ENCODE data around the gene ATOSA.

The ATOSA gene

GRCh38 chr15:52679232-52680040 lies at the start of gene ATOSA:
Gene ATOSA (minus strand): TSS chr15:52679388. CDS start chr15:52678021, 1,367 bp downstream.
- peak within 1 kb of the TSS; percentile 96 for H3K27ac ChIP-seq
- ChIA-PET CTCF (interaction anchor here (0.6 to 0.8 kb wide), 4 partner anchors 423 to 1384 kb away, joined by 3 to 6 read pairs (median 3); no protein-coding TSS in a partner anchor), POLR2A (ENCODE audit: low non-redundant PET) (interaction anchor here (0.6 to 0.7 kb wide), 2 partner anchors 26 to 292 kb away, joined by 3 to 7 read pairs; no protein-coding TSS in a partner anchor)
- DNase-seq (ENCODE audit: low spot score): peak; percentile 91
- no peak; the same call in 1 of the 2 replicates for TF ChIP-seq CTCF (conservative IDR thresholded peaks at IDR 0.05; ENCODE audit: low read depth)

GRCh38 chr15:52728899-52729298 lies 49.7 kb upstream of the ATOSA start:
- H3K27ac ChIP-seq: no peak overlapping the region
- DNase-seq (ENCODE audit: low spot score): peak; percentile 70
- CTCF ChIA-PET: no interaction called here
- POLR2A ChIA-PET (ENCODE audit: low non-redundant PET): no interaction called here
- no peak for TF ChIP-seq CTCF (conservative IDR thresholded peaks at IDR 0.05; ENCODE audit: low read depth)

- CTCF ChIA-PET: interaction anchor here (0.6 kb wide), 1 partner anchor 443 kb away, joined by 6 read pairs; no protein-coding TSS in a partner anchor
- no peak for TF ChIP-seq CTCF (conservative IDR thresholded peaks at IDR 0.05; ENCODE audit: low read depth)
- POLR2A ChIA-PET (ENCODE audit: low non-redundant PET): no interaction called here
- no peak for DNase-seq (ENCODE audit: low spot score)
- H3K27ac ChIP-seq: no peak overlapping the region
Observed at GRCh38 chr15:52727815-52728214, 48.6 kb upstream of the ATOSA start.

- TF ChIP-seq CTCF (conservative IDR thresholded peaks at IDR 0.05; ENCODE audit: low read depth): no peak
- ChIA-PET CTCF (no interaction called here), POLR2A (ENCODE audit: low non-redundant PET) (no interaction called here)
- DNase-seq (ENCODE audit: low spot score): no peak
- no peak overlapping the region for H3K27ac ChIP-seq
Observed at GRCh38 chr15:52726195-52726594, 47.0 kb upstream of the ATOSA start.

GRCh38 chr15:52718551-52718950 lies 39.4 kb upstream of the ATOSA start:
- POLR2A ChIA-PET (ENCODE audit: low non-redundant PET): interaction anchor here (0.5 kb wide), 1 partner anchor 206 kb away, joined by 3 read pairs; no protein-coding TSS in a partner anchor

GRCh38 chr15:52717924-52718323 lies 38.7 kb upstream of the ATOSA start:
- CTCF ChIA-PET: no interaction called here
- DNase-seq (ENCODE audit: low spot score): no peak
- H3K27ac ChIP-seq: no peak overlapping the region
- TF ChIP-seq CTCF (conservative IDR thresholded peaks at IDR 0.05; ENCODE audit: low read depth): no peak
- POLR2A ChIA-PET (ENCODE audit: low non-redundant PET): no interaction called here

More at GRCh38 chr15:52718551-52718950, 39.4 kb upstream of the ATOSA start:
- CTCF ChIA-PET: no interaction called here
- no peak for TF ChIP-seq CTCF (conservative IDR thresholded peaks at IDR 0.05; ENCODE audit: low read depth)
- DNase-seq (ENCODE audit: low spot score): no peak
- no peak overlapping the region for H3K27ac ChIP-seq
